Hematopoietic multipotent progenitor cell (in vitro differentiated cells): ENCODE data around the gene ZNF674. TPM values are rescaled to one million over a fixed set of nuclear protein-coding genes. Genes with fewer than 3 reads are reported as not detected.
"Not testable (repeated sequence)": the region's sequence is repeated elsewhere in the genome, so short reads cannot be mapped to it uniquely, and the experiment has no call there.

ENCODE experiments used
- DNase-seq, 3 donors: peaks; one replicate each; pipeline ENCODE4 v3.0.0-alpha.2; 2011 to 2015; ENCODE audit warnings: low read depth in 2 of 3, low spot score in 2 of 3
- total RNA-seq: library from RNA; depleted of rRNA; stranded (reverse); fragments of >200 nt; gene quantifications from one replicate; pipeline ENCODE4 v1.2.3, GENCODE V29; 2012

The ZNF674 gene
- total RNA-seq, 1 donor = 3.2 TPM

GRCh38 chrX:46571423-46572339, 26.5 kb upstream of the ZNF674 start:
- DNase-seq = no peak

- DNase-seq = no peak
Measured at GRCh38 chrX:46569621-46570020, 24.4 kb upstream of the ZNF674 start.

- DNase-seq = no peak
Measured at GRCh38 chrX:46567388-46567787, 22.2 kb upstream of the ZNF674 start.

DNA sequence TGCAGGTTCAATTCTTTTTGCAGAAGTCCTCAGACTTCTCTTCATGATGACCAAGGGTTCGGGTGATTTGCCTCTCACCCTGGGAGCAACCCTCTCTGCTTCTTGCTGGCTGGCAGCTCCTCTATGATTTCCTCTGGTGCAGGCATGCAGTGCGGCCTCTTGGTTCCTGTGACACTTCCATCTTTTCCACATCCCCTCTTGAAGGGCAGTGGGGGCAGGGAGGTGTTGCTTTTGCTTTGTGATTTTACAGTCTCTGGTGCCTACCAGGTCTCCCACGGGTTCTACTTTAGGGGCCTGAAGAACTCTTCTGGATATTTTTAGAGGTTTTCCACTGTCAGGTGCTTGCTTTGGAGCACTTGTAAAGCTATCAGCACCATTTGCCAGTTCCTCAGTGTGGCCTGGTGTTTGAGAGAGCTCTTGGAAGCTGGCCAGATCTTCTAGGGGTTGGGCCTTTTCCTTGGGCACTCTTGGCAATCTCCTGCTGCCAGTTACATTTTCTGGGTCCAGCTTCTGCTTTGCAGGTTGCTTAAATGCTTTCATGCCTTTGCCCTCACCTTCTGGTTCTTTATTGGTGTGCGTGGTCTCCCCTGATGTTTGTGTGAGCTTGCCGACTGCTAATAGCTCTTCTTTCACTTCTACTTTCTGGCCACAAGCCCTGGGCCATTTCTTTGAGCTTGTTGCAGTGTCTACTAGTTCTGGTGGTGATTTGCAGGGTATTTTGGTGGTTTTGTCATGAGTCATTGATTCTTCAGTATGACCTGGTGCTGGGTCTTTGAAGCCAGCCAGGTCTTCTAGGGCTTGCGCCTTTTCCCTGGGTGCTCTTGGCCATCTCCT, 16.8 kb upstream of the ZNF674 start:
- DNase-seq = peak in 2 of 3 donors; percentile 37 to 60

GRCh38 chrX:46559062-46559461, 13.8 kb upstream of the ZNF674 start:
- DNase-seq = no peak

DNA sequence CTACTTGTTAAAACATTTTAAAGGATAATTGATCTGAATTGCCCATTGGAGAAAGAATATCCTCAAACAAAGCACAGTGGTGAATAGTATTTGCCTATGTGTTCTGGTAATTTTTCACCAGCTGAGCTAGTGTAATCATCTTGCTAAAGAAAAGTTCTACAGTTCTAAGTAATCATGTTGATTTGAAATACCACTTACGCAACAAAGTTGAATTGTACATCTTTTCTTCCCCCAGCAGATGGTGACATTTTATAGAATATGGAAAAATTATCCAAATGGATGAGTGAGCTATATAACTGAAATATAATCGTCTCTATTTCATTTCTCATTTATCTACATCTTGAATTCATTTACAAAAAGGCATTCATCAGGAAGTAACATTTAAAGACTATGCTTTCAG, 9.7 kb upstream of the ZNF674 start:
- DNase-seq = peak in 1 of 3 donors; percentile 63

DNA sequence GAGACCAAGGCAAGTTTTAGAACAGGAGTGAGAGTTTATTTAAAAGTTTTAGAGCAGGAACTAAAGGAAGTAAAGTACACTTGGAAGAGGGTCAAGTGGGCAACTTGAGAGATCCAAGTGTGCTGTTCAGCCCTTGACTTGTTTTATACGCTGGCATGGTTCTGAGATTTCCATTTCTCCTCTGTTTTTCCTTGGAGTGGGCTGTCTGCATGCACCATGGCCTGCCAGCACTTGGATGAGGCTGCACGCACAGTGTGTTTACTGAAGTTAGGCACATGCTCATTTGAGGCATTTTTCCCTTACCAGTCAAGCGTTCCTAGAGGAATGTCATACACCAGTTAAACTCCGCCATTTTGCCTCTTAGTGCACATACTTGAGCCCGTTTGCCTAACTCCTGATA, 8.7 kb upstream of the ZNF674 start:
- DNase-seq = no peak

GRCh38 chrX:46551494-46552128, 6.4 kb upstream of the ZNF674 start:
- no peak for DNase-seq

DNA sequence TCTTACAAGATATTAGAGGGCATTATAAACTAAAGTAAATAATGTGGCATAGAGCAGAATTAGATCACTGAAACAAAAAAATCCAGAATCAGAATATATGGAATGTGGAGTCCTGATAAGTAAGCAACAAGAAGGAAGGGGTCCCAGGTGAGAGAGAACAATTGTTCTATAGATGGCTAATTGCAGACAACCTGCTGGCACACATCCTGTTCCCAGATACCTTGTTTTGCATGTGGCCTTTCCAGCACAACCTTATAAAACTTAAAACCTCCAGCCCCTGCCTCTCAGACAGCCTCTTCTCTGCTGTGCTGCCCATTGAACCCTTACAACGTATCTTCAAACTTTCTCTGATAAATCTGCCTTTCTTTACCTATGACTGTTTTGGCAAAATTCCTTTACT, 4.7 kb upstream of the ZNF674 start:
- no peak for DNase-seq

GRCh38 chrX:46547857-46548256, 2.6 kb upstream of the ZNF674 start:
- DNase-seq = no peak

- not testable (repeated sequence) for DNase-seq
Measured at GRCh38 chrX:46544527-46544926, 694 bp downstream of the ZNF674 start.

GRCh38 chrX:46543441-46543840, 1.8 kb downstream of the ZNF674 start:
- no peak for DNase-seq

- no peak for DNase-seq
Measured at GRCh38 chrX:46531442-46531841, 13.8 kb downstream of the ZNF674 start.

GRCh38 chrX:46530404-46530908, 14.8 kb downstream of the ZNF674 start:
- not testable (repeated sequence) for DNase-seq

DNA sequence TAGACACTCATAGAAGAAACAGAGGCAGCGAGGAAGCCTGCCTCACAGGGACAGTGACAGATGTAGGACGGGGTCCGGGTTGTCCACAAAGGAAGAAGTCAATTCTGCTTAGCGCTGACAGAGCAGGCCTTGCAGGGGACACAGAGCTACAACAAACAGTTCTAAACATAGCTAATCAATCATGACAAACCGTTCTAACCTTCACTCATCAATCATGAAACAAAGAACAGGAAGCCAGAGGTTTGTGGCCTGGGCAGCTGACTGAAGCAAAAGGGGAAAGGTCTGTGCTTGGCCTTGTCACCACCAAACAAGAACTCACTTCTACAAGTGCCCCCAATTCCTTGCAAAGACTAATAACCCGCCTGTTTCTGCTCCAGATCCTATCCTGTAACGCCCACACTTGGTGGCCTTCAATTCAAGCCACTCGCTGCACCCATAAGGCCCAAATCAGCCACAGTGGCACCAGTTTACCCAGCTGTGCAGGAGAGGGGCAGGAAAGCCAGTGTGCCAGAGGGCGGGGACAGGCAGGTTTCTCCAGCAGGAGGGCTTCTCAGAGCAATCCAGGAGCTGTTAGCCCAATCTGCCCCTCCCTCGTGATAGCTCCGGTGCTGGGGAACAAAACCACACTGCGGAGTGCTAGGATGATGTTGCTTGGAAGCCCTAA, 15.3 kb downstream of the ZNF674 start:
- peak in 1 of 3 donors; percentile 47 for DNase-seq

GRCh38 chrX:46528640-46529039, 16.6 kb downstream of the ZNF674 start:
- not testable (repeated sequence) for DNase-seq

DNA sequence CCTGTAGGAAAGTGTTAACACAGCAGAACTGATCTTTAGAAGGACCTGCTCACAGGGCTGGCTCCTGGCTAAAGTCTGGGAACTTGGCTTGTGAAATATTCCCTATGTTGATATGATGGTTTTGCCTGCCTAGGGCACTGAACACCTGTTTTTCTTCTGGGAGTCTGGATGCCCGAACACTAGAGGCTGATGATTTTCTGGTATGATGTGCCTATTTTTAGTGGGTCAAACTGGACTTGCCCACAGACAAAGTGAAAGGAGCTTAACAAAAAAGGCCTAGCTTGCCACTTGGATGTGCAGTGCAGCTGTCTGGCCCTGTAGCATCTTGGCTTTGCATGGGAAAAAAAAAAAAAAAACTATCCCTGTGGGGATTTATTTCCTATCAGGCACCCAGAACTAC, 39.1 kb downstream of the ZNF674 start:
- DNase-seq = no peak

- no peak for DNase-seq
Measured at GRCh38 chrX:46502848-46503247, 42.4 kb downstream of the ZNF674 start.

- DNase-seq = peak in 1 of 3 donors; percentile 0
Measured at GRCh38 chrX:46500054-46500453, 45.2 kb downstream of the ZNF674 start.

- no peak for DNase-seq
Measured at GRCh38 chrX:46488712-46489111, 56.5 kb downstream of the ZNF674 start.
